GM18519 (cell line): ENCODE measurements around the gene API5.
"Not testable (repeated sequence)": the region's sequence is repeated elsewhere in the genome, so short reads cannot be mapped to it uniquely, and the experiment has no call there.

Experiments used
- ATAC-seq: cut with Tn5 transposase; IDR thresholded peaks from one replicate; pipeline ENCODE4 v1.9.1; 2021; ENCODE audit warnings: mild to moderate bottlenecking, moderate library complexity; ENCODE audit not compliant: unreplicated experiment, low FRiP score

API5 gene

DNA sequence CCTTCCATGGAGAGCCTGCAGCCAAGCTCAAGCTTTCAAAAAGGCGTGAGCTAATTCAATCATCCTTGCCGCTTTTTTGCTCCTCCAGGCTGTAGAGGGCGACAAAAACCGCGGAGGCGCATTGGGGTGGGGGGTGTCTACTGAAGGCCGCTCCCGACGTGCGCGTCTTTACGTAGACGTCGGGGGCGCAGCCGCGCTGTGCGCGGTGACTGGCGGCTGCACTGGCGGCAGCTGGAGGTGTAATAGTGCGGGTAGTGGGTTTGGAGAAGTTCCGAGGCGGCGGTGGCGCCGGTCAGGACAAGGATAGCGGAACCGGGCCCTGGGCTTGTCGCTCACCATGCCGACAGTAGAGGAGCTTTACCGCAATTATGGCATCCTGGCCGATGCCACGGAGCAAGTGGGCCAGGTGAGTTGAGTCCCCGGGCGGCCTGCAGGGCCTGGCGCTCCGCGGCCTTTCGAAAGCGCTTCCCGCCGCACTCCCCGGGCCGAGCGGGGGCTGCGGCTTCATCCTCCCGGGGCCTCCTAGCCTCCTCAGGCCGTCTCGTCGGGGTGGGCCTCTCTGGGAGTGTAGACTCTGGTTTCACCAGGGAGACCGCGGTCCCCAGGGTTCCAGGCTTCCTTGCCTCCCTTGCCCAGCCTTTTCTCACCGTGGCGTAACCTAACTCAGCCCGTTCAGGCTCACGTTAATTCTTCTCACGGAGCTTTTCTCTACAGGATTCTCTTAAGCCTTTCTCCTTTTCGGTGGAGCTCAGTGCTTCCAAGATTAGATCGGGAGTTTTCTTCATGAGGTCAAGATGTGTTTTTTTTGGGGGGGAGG lies at the start of gene API5:
Gene API5 (plus strand): TSS at position 206 of the 817 bp plus-strand sequence. CDS start 132 bp downstream, at position 338.
- ATAC-seq = peak; percentile 98

DNA sequence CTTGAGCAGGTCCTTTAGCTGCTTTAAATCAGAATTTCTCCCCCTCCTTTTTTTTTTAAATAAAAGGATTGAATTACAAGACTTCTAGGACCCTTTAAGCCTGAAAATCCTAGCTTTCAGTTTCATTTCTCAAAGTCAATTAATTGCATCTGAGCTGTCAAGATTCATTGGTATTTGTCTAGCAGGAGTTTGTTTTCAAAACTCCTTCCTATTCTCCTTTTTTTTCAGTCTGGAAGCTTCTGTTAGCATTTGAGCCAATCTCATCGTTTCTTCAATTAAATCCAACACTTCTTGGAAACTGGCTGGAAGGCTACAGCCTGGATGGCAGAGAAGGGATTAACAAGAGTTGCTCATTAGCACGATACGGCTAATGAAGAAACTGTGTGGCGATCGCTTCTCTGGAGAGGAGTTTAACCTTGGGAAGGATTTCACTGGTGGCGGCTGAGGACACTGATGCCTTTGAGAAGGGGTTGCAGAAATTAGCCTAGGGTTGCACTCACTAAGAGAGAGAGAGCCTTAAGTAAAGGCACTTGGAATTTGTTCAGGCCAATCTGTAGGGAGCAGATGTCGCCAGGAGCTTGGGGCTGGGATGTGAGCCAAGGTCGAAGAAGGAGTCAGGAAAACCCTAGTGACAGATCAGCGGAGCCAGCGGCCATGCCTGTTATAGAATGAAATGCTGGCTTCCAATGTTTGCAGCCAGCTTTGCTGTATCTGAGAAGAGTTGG lies 43.8 kb upstream of the API5 start:
- no peak for ATAC-seq

DNA sequence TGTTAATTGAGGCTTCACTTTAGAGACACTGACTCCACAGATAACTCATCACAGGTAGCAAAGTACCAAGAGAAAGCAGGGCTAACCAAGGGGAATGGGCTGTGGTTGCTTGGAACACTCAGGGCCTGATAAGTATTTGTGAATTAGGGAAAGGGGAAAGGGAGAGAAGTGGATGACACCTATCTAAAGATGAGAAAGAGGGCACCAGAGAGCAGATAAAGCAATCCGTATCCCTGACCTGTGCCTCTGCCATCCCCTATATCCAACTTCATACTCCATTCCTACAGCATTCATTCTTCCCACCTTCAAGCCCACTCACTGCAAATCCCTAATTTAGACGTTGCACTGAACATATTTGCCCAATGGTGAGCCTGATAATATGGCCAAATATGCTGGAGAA lies 43.0 kb upstream of the API5 start:
- ATAC-seq = no peak

DNA sequence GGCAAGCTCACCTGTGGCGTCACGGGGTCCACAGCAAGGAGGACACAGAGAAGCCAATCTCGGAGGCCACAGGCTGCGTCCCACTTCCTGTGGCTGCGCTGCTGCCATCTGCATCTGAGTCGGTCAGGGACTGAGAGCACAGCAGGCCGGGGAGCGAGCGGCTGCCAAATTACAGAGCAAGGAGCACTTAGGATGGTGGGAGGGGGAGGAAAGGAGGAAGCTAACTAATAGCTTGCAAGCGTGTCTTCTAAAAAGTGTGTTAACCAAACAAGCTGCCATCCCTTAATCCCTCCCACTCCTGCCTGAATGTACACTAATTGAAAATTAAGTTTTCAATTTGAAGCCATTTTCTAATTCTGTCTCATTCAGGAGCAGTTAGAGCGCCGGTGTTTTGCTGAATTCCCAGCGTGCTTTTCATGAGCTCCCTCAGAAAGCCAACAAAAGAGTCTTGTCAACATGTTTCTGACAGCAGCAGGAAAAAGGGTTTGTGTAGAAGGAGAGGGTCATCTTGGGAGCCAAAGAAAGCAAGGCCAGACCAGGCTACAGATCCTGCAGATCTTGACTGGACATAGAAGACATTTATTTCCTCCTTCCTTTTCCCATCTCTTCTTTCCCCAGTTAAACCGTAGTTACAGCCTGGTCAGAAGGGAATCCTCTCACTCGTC lies 42.4 kb upstream of the API5 start:
- ATAC-seq = no peak

DNA sequence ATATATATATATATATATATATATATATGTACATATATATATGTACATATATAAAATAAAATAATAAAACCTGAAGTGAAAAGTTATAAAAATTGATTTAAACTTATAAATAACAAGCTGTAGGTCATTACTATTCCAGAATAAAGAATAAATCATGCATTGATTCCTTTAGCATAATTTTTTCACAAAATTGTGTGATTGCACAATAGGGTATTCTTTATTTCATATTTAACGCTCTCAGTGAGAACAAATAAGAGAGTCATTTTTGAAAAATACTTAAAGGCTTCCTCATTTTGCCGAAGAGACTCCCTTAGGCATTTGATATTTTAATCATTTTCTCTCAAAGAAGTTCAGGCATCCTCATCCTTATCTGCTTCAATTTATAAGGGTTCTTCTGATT lies 41.3 kb upstream of the API5 start:
- ATAC-seq = no peak

DNA sequence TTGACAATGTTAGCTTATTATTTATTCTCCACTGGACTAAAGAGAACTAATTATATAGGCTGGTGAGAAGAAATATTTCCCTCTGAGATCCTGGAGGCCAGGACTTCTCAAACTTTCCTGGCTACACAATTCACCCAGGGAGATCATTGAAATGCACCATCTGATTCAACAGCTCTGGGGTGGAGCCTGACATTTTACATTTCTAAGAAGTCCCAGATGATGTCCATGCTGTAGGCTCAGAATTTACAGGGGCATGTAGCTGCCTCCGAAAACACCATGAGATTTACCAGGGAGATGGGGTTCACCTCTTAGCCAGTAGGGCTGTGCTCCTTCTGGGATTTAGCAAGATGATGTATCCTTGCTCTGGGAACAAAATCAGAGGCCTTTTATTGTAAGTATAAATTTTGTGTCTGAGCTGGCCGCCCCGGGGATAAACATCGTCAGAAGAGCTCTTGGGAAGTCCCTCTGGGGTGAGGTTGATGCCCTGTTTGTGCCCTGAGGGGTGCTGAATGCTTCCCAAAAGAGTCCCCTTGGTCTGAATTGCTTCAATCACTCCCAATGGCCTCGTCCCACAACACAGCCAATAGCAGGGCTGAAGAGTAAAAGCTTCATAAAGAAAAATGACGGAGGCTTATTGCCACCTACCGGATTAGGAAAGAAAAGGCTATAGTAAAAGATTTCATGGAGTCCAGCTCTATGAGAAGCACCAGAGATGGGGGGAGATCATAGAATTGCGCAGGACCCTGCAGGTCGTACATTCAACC lies 33.4 kb upstream of the API5 start:
- peak; percentile 50 for ATAC-seq

DNA sequence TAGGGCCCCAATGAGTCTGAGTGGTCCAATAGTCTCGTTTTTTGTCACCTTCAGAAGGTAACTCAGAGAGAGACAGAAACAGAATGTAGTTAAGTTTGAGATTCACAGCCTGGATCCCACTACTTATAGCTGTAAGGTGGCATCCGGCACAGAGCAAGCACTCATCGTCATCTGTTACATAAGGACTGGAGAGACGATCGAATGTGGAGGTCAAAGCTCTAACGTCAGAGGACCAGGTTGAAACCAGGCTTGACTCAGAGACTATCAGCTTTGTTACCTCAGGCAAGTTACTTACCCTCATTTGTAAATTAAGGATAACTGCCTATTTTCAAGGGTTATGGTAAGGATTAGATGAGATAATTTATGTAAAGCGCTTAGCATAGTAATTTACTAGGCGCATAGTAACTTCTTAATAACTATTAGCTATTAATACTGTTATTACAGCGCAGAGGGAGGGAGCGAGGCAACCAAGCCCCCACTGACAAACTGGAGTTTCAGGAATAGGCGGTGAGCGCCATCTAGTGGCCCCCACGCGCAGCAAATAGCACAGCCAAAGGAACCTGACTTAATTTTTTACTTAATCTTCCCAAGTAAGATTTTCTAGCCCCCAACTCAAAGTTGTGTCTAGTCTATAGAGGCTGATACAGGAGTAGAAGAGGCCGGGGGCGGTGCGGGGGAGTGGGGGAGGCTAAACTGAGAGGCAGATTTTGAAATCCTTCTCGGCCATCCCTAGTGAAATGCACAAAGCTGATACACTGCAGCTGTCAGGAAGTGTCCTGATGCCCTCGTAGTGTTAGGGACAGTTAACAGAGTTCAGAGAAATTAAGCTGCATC lies 29.0 kb upstream of the API5 start:
- ATAC-seq = peak; percentile 53

DNA sequence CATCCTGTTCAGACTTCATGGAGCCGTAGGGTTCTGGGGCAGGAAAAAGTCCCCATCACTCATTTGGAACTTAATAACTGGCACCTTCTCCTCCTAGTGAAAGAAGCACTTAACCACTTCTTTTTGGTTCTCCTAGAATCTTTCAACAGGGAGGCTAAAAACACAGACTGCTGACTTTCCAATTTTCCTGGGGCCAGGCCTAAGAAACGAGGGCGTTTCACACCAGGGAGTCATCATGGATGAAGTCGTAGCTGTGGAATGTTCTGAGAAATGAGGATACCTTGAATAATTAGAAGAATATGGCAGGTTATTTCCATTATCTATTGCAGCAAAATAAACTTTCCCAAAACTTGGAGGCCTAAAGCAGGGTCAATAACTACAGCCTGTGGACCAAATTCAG lies 26.0 kb upstream of the API5 start:
- ATAC-seq = no peak

DNA sequence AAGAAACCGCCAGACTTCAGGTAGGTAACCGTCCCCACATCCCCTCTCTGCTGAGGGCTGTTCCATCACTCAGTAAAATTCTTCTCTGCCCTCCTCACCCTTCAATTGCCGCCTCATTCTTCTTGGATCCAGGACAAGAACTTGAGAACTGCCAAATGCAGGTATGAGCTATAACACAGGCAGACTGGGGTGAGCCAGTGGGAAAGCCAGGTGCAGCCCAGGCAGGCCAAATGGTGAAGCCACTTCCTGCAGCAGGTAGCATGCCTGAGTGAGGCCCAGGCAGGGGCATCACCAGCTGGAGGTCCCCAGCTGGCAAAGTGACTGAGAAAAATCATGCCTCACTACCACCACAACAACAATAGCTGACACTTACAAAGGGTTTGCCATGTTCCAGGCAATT lies 22.4 kb upstream of the API5 start:
- no peak for ATAC-seq

DNA sequence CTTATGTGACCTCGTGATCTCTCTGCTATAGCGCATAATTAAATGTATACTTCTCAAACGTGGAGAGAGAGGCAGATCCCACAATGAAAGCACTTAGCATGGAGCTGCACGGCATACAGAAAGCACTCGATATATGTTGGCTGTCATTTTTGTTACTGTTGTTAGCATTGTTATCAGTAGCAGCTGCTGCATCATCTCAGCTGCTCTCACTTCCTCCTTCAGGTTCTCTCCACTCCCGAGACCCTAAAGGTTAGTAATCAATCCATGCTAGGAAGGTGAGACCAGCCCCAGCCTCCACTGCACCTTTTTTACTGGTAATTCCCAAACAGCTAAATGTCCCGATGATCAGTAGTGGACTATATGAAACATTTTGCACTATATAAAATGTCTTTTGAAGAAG lies 13.4 kb upstream of the API5 start:
- ATAC-seq = no peak

DNA sequence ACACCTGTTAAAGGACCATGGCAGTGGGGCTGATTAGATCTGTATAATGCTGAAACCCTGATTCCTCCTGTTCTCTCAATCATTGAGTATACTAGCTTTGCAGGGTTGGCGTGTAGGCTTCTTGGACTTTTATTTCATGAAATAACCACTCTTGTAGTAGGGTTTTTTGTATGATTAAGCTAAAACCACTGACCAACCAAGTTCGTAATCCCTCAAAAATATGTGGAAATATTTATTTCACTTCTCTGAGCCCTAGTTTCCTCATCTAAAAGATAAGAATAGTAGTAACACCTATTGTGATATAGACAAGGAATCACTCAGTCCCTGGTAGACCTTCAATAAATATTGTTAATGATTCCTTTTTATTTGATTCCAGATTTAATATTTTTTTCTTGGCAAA lies 4.2 kb downstream of the API5 start:
- no peak for ATAC-seq

DNA sequence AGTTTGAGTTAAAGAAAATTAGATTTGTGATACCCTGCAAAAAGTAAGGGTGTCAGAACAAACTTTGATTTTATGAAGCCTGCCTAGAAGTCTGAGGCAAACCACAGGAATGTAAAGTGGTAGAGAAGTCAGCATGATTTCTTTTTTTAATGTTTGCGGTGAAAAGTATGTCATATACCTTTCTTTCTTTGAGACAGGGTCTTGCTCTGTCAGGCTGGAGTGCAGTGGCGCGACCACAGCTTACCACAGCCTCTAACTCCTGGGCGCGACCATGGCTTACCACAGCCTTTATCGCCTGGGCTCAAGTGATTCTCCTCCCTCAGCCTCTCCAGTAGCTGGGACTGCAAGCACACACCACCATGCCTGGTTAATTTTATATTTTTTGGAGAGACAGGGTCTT lies 4.7 kb downstream of the API5 start:
- no peak for ATAC-seq

DNA sequence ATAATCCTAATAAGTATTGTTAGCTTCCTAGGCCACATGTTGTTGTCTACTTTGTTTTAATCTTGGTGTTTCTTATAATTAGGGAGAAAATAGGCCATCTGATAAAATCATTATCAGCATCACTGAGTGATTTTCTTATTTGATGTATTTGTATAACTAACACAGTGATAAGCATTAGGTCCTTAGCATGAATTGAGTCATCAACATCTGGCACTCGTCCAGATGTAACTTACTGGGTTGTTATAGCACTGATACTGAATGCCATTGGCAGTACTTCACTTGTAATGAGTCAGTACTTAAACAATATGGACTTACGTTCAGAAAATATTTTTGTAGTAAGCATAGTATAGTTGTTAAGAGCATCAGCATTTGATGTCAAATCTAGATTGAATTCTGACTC lies 16.2 kb downstream of the API5 start:
- ATAC-seq = no peak

DNA sequence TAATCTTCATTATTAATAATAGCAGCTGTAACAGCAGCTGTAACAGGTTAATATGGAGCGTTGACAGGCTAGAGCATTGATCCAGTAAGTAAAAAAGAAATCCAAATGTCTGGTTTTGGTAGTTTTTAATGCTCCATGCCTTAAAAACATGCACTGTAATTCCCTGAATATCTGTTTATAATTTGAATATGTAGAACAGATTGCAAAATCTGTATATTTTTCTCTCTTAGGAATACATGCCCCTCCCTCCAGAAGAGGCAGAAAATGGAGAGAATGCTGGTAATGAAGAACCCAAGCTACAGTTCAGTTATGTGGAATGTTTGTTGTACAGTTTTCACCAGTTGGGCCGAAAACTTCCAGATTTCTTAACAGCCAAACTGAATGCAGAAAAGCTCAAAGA lies 16.7 kb downstream of the API5 start:
- no peak for ATAC-seq

DNA sequence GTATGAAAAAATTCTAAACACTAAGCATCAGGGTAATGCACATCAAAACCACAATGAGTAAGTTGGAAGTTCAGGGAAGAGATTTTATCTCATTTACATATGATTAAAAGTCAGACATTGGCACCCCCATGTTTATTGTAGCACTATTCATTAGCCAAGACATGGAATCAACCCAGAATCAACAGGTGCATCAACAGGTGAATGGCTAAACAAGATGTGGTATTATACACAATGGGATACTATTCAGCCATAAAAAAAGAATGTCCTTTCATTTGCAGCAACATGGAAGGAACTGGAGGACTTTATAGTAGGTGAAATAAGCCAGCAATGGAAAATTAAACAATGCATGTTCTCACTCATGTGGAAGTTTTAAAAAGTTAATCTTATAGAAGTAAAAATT lies 29.4 kb downstream of the API5 start:
- ATAC-seq = no peak

DNA sequence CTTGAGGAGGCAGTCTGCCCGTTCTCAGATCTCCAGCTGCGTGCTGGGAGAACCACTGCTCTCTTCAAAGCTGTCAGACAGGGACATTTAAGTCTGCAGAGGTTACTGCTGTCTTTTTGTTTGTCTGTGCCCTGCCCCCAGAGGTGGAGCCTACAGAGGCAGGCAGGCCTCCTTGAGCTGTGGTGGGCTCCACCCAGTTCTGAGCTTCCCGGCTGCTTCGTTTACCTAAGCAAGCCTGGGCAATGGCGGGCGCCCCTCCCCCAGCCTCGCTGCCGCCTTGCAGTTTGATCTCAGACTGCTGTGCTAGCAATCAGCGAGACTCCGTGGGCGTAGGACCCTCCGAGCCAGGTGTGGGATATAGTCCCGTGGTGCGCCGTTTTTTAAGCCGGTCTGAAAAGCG lies 39.6 kb downstream of the API5 start:
- ATAC-seq = not testable (repeated sequence)

DNA sequence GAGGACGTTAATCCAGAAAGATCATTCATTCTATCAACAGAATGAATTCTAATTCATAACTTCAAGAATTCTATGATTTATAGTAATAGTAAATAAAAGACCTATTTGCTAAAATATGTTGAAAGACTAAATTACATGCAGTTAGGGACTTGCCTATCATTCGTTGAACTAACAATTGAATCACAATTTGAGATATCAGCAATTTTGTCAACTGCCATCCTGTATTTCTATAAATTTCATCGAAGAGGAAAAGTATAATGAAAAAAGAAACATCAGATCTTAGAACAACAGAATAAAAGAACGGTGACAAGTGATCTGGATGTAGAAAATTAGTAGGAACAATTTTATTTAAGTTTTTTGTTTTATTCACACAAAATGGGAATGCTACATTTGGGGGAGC lies 42.5 kb downstream of the API5 start:
- no peak for ATAC-seq

DNA sequence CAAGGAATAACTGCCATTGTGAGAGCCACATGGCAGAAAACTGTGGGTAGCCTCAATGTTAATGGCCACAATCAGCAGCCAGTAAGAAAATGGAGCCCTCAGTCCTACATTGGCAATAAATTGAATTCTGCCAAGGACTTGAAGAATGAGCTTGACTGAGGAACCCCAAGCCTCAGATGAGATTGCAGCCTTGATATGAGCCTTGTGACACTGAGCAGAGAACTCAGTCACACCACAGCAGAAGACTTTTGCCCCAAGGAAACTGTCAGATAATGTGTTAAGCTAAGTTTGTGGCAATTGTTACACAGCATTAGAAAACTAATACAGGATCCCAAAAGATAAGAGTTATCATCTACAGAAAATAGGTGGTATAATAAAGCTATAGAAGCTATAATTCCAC lies 44.5 kb downstream of the API5 start:
- ATAC-seq = no peak

DNA sequence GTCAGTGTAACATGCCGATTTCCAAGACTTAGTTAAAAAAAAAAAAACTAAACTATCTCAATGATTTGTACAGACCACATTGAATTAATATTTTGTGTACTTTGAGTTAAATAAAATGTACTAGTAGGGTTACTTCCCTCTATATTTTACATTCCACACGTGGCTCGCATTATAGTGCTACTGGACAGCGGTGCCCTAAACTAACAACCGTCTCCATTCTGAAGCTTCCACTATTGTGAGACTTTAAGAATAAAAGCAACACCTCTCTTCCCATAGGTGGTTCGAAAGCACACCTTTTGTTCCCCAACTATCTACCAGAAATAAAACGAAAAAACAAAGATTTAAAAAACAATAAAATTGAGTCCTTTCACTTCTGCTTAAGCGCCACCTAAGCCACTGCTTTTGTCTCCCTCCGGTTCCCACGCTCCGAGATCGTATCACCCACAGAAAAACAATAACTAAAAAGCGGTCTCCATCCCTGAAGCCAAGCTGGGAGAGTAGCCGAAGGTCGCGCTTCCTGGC lies 46.5 kb downstream of the API5 start:
- no peak for ATAC-seq
